HL-60 (cell line): ENCODE results near the gene ANKRD13B.

ENCODE experiments used
- DNase-seq, 2 experiments: peaks; one replicate each; pipeline ENCODE4 v3.0.0-alpha.2; 2010 to 2020; ENCODE audit warnings: low read depth in 1 of 2, low spot score in 1 of 2
- H3K27ac ChIP-seq: fragments of 250-450 bp; sonication (Bioruptor Pico); replicated peaks from 2 replicates; pipeline ENCODE4 v1.5.1; 2020; ENCODE audit warnings: mild to moderate bottlenecking, moderate library complexity
- H3K27me3 ChIP-seq: fragments of 250-450 bp; sonication (Bioruptor Pico); 2 replicates; pipeline ENCODE4 v1.5.1; 2021; ENCODE audit warnings: mild to moderate bottlenecking, moderate library complexity; ENCODE audit not compliant: insufficient read depth, poor library complexity, severe bottlenecking
- H3K4me3 ChIP-seq: replicated peaks from 2 replicates; pipeline ENCODE4 v1.5.1; 2011; ENCODE audit warnings: mild to moderate bottlenecking, control low read depth, low read length; ENCODE audit not compliant: insufficient read depth
- GABPA ChIP-seq: IDR thresholded peaks from 2 replicates; pipeline ENCODE4 v1.6.1; 2012; ENCODE audit warnings: low read depth
- POLR2AphosphoS5 ChIP-seq: IDR thresholded peaks from 2 replicates; pipeline ENCODE4 v1.6.1; 2012; ENCODE audit warnings: low read depth
- SPI1 ChIP-seq: IDR thresholded peaks from 2 replicates; pipeline ENCODE4 v1.6.1; 2012; ENCODE audit warnings: low read depth, mild to moderate bottlenecking, borderline replicate concordance
- TF ChIP-seq, protein P1 (sequence below): IDR thresholded peaks from one replicate; pipeline ENCODE4 v1.5.1; 2011; ENCODE audit warnings: low read length, control low read depth, inconsistent platforms; ENCODE audit not compliant: insufficient read depth
- TF ChIP-seq, protein P2 (sequence below): IDR thresholded peaks from 2 replicates; pipeline ENCODE4 v1.6.1; 2012; ENCODE audit warnings: low read depth; ENCODE audit not compliant: insufficient replicate concordance

The ANKRD13B gene

DNA sequence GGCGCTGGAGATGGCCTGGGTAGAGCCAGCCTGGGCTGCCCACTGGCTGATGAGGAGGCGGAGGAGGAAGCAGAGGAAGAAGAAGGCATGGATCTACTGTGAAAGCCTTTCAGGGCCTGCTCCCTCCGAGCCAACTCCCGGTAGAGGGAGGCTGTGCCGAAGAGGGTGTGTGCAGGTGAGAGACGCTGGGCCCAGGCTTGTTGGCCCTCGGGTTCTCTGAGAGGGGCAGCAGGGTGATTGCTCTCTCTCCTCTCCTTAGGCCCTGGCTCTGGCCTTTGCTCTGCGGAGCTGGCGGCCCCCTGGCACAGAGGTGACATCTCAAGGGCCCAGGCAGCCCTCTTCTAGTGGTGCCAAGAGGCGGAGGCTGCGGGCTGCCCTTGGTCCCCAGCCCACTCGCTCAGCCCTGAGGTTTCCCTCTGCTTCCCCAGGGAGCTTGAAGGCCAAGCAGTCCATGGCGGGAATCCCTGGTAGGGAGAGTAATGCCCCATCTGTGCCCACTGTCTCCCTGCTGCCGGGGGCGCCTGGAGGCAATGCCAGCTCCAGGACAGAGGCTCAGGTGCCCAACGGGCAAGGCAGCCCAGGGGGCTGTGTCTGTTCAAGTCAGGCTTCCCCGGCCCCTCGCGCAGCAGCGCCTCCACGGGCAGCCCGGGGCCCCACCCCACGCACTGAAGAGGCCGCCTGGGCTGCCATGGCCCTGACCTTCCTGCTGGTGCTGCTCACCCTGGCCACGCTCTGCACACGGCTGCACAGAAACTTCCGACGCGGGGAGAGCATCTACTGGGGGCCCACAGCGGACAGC, 20.9 kb upstream of the ANKRD13B start:
- Histone ChIP-seq H3K4me3 (no peak overlapping the region), H3K27me3 (no peaks in the 10 kb centered on the region), H3K27ac (no peak overlapping the region)
- DNase-seq = no peak
- TF ChIP-seq SPI1 (no peak), POLR2AphosphoS5 (no peak), GABPA (no peak)
- TF ChIP-seq, protein P1, sequence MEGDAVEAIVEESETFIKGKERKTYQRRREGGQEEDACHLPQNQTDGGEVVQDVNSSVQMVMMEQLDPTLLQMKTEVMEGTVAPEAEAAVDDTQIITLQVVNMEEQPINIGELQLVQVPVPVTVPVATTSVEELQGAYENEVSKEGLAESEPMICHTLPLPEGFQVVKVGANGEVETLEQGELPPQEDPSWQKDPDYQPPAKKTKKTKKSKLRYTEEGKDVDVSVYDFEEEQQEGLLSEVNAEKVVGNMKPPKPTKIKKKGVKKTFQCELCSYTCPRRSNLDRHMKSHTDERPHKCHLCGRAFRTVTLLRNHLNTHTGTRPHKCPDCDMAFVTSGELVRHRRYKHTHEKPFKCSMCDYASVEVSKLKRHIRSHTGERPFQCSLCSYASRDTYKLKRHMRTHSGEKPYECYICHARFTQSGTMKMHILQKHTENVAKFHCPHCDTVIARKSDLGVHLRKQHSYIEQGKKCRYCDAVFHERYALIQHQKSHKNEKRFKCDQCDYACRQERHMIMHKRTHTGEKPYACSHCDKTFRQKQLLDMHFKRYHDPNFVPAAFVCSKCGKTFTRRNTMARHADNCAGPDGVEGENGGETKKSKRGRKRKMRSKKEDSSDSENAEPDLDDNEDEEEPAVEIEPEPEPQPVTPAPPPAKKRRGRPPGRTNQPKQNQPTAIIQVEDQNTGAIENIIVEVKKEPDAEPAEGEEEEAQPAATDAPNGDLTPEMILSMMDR = no peak
- TF ChIP-seq, protein P2, sequence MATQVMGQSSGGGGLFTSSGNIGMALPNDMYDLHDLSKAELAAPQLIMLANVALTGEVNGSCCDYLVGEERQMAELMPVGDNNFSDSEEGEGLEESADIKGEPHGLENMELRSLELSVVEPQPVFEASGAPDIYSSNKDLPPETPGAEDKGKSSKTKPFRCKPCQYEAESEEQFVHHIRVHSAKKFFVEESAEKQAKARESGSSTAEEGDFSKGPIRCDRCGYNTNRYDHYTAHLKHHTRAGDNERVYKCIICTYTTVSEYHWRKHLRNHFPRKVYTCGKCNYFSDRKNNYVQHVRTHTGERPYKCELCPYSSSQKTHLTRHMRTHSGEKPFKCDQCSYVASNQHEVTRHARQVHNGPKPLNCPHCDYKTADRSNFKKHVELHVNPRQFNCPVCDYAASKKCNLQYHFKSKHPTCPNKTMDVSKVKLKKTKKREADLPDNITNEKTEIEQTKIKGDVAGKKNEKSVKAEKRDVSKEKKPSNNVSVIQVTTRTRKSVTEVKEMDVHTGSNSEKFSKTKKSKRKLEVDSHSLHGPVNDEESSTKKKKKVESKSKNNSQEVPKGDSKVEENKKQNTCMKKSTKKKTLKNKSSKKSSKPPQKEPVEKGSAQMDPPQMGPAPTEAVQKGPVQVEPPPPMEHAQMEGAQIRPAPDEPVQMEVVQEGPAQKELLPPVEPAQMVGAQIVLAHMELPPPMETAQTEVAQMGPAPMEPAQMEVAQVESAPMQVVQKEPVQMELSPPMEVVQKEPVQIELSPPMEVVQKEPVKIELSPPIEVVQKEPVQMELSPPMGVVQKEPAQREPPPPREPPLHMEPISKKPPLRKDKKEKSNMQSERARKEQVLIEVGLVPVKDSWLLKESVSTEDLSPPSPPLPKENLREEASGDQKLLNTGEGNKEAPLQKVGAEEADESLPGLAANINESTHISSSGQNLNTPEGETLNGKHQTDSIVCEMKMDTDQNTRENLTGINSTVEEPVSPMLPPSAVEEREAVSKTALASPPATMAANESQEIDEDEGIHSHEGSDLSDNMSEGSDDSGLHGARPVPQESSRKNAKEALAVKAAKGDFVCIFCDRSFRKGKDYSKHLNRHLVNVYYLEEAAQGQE = no peak

DNA sequence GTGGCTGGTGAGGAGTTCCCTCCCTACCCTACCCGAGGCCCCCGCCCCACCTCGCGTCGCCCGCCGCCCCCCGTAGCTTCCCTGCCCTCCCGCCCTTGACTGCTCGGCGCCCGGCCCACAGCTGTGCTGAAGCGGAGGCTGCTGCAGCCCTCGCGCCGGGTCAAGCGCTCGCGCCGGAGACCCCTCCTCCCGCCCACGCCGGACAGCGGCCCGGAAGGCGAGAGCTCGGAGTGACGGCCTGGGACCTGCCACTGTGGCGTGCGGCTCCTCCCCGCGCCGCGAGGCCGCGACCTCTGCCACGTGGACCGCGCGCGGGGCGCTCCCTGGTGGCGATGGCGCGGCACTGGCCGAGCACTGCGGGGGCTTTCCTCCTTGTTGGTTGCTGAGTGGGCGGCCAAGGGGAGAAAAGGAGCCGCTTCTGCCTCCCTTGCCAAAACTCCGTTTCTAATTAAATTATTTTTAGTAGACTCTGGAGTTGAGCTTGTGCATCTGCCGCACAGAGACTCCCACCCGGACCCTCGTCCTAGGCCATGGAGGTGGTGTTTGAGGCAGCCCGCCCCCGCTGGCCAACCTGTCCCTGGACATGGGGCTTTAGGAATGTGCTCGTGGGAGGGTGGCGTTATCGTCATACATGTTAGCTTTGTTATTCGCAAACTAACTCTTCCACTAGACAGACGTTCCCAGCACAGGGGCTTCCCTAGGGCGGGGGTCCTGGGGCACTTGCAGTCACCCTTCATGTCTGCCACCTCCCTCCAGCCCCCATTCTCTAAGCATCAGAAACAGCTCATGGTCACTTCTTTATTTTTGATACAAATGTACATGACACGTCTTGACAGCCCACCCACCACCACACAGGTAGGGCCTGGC, 20.0 kb upstream of the ANKRD13B start:
- H3K27ac ChIP-seq = no peak overlapping the region
- H3K27me3 ChIP-seq = no peaks in the 10 kb centered on the region
- TF ChIP-seq, protein P2 = no peak
- TF ChIP-seq, protein P1 = peak; percentile 16
- no peak overlapping the region for H3K4me3 ChIP-seq
- DNase-seq = peak in 1 of 2 experiments; percentile 33

GRCh38 chr17:29573558-29573869, 19.4 kb upstream of the ANKRD13B start:
- no peak for DNase-seq
- TF ChIP-seq SPI1 (no peak), POLR2AphosphoS5 (0 out of 2 replicates have a peak, but pooled peaks have one; percentile 6)
- H3K27ac ChIP-seq = no peak overlapping the region
- no peak overlapping the region for H3K4me3 ChIP-seq
- no peaks in the 10 kb centered on the region for H3K27me3 ChIP-seq
